GM19043 (cell line): ENCODE measurements around the gene HMGCLL1.

Source experiments
- ATAC-seq: cut with Tn5 transposase; IDR thresholded peaks from one replicate; pipeline ENCODE4 v1.9.1; 2021; ENCODE audit warnings: low read depth; ENCODE audit not compliant: unreplicated experiment

HMGCLL1 gene

DNA sequence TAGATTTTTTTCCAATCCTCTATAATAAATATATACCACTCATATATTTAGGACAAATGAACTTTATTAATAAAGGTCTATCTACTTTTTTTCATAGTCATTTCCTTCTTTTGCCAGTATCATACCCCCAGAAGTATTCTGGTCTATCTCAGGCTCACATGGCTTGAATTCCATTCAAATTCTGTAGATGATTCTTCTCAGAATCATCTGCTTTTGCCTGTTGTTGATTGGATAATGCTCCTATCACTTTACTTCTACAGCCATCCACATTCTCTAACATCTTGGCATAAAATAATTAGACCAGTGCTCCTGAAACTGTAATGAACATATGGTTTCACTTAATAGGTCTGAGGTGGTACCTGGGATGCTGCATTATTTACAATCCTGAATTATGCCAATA, 130.5 kb downstream of the HMGCLL1 start:
- ATAC-seq: no peak

DNA sequence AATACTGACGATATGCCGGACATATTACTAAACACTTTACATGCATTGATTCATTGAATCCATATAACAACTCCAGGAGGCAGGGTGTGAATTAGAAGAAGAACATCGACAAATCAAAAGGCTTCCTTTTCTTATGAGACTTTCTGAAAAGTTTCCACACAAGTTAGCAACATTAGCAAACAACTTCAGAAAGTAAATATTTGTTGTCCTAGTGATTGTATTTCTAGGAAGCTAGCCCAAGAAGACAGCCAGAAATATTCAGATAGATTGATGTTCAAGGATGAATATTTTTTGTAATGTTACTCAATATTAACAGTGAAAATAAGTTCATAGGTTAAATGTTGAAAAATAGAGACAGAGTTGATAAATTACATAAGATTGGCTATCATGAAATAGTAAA, 131.1 kb downstream of the HMGCLL1 start:
- ATAC-seq: no peak

- no peak for ATAC-seq
These were observed 133.3 kb downstream of the HMGCLL1 start for GRCh38 chr6:55445648-55446204.

DNA sequence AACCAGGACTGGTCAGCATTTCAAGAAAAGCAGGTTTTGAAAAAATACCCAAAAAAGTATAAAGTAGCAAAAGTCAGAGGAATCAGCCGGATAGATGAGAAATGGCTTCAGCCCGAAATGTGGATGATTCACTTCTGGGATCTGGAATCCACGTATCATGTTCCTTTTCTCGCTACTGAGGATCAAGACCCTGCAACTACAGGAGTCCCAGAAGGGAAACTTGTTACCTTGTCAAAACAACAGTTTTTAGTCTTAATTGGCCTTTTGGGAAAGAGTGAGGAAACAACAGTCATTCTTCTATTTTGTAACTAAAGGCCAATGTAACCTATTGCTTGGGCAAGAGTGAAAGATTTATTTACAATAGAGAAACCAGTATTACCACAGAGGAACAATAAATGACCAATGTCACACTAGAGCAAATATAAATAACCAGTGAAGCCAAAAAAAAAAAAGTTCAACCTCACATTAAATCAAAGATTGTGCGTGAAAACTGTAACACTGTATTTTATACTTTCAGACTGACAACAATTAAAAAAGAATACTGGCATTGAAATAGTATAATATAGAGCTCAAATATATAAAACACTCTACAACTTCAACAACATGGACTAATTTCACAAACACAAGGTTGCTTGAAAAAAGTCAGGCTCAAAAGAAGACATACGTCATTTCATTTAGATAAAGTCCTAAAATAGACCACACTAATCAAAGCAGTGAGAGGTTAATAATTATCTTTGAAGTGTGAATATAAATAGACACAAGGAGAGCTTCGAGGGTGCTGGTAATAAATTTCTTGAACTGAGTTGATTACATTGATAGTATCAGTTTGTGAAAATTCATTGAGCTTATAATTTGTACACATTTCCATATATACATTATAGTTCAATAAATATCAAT, 135.5 kb downstream of the HMGCLL1 start:
- ATAC-seq: no peak

GRCh38 chr6:55438203-55438602, 140.8 kb downstream of the HMGCLL1 start:
- no peak for ATAC-seq

DNA sequence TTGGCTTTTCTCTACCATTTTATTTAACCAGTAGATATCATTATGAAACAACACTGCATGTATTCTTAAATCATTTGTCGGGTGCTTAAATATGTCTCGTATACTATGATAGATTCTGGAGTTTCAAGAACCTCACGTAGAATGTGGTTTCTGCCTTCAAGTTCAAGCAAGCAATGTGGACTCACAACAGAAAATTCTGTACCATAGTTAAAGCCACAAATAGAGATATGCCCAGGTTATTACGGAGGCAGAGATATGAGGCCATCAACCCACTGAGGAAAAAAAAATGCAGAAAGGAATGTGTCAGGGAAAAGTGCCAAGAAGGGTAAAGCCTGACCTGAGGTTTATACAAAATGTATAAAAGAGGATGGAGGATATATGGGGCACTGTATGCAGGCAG, 141.9 kb downstream of the HMGCLL1 start:
- no peak for ATAC-seq

DNA sequence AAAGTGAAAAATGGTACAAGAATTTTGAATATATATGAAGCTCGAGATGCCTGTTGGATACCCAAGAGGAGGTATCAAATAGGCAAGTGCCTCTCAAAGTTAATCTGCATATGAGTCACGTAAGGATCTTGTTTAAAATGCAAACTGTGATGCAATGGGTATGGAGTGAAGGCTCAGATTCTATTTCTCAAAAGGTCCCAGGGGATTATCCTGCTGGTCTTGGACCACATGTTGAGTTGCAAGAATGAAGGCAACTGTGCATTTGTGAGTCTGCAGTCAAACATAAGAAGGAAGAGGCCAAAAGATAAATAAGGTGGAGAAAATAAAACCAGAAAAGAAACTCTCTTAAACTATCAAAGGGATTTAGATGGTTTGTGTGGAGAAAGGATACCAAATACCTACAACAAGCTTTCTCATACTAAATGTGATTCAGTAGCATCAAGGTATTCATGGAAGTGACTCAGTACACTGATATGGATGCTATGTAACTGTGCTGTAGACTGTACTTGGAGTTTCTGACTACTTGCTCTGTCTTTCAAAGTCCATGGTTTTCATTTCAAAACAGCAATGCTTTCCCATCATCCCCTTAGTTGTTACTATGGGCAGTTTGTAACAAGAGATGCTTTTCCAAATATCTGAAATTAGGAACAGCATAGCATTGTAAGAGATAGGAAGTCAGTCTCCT, 145.4 kb downstream of the HMGCLL1 start:
- no peak for ATAC-seq

GRCh38 chr6:55423933-55424332, 155.1 kb downstream of the HMGCLL1 start:
- no peak for ATAC-seq

DNA sequence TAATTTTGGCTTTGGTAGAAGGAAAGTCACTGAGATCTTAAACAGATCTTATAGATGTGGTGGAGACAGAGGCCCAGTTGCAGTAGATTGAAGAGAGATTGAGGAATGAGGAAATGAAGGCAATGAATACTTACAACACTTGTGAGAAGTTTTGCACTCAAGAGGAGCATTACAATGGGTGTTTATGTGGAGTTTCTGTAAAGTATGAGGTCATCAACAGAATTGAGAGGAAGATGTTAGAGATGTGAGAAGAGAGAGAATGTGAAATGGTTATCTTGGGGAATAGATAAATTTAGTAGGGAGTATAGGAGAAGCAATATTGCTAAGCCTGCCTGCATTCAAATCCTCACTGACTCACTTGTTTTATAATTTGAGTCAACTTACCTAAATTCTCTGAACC, 168.3 kb downstream of the HMGCLL1 start:
- no peak for ATAC-seq

DNA sequence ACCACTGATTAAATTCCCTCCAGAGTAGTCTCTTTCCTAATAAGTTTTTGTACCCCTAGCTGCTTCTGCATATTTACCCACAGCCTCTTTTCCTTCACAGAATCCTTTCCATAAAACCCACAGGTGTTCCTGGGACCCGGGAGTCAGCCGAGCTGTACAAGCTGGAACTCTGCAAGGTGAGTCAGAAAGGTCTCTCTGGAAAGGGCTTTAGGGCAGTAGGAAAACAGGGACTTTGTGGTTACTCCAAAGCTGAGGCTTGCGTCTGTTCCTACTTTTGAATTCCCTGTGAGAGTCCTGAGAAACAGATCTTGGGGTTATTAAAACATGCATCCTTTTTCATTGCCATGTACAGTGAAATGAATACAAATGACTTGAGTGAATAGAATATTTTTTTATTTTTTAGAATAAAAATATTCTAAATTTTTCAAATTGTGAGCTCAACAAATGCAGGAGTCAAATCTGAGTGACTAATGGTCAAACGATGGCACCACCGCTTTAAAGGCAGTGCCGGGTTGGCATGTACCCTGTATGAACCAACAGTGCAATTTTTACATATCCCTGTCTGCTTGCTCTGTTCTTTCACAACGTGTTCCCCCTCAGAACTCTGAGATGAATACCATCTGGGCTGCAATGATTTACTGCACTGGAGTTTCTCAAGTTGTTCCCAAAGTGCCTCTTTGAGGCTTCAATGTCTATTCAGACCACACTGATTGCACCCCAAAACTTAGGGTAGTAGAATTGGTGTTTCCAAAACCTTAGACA, 173.3 kb downstream of the HMGCLL1 start:
- ATAC-seq: no peak

GRCh38 chr6:55399351-55399750, 179.6 kb downstream of the HMGCLL1 start:
- no peak for ATAC-seq

GRCh38 chr6:55397986-55398385, 181.0 kb downstream of the HMGCLL1 start:
- no peak for ATAC-seq

DNA sequence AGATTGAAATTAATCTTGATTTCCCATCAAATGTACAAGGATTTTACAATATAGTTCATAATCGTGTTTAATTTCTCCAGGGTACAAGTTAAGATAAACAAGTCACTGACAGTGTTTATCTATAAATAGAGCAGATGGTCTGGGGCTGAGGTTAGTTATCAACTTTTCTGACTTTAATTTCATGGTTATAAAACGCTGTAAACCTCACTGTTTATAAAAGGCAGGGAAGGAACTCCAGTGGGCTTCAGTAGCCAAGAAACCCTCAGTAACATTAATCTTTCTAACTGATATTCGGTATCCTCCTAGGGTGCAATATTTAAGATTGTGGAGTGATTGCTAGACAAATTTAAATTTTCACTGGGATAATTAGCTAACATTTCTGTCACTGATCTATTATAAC, 183.1 kb downstream of the HMGCLL1 start:
- ATAC-seq: no peak

DNA sequence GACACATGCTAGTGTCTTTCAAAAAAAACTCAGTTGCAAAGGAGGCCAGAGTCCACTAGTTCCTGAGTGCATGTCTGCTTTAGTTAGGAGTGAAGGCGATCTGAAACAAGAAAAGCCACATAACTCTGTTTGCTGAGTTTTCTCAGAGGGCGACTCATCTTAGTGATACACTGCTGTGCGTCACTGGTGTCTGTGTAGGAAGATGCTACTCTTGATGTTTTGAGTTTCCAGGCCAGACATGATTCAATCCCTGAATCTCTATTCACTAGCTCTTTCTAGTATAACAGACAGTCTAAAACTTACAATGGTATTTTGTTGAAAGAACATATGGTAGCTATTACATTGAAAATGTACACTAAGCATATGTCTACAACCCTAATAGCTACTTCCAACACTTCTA, 190.8 kb downstream of the HMGCLL1 start:
- ATAC-seq: no peak
